ENCODE results near the gene PRPF31. TPM values are rescaled to one million over a fixed set of nuclear protein-coding genes. Genes with fewer than 3 reads are reported as not detected.
A peak's percentile ranks its signal among the peaks of the same experiment; 100 is the strongest.

The PRPF31 gene
- total RNA-seq, 1 donor from 2014 or later = 68.3 TPM

DNA sequence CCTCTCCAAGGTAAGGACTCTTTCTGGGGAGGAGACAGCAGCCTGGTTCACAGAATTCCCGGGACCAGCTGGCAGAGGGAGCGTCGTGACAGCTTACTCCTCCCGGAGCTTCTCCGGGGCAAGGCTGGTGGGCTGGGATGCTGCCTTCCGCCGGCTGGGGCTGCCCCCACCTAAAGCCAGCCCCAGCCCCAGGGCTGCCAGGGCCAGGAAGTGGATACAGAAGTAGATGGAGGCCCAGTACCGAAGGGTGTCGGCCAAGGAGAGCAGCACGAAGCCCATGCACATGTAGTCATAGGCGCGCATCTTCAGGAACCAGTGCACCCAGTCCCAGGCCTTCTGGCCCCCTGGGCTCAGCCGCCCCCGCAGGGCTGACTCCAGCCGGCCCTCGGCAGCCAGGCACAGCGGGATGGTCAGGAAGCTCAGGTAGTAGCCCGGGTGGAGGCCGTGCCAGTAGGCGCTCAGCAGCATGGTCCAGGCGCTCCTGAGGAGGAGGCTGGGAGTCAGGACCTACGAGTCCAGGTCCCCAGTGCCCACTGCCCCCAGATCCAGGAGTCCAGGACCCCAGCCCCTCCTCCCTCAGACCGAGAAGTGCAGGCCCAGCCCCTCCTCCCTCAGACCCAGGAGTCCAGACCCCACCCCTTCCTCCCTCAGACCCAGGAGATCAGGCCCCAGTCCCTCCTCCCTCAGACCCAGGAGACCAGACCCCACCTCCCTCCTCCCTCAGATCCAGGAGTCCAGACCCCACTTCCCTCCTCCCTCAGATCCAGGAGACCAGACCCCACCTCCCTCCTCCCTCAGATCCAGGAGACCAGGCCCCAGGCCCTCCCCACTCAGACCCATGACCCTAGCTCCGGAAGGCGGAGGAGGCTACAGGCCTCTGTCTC is 58.6 kb downstream of the PRPF31 start:
- TF ChIP-seq CTCF (IDR thresholded peaks at IDR 0.05; ENCODE audit: insufficient read depth, low read length, poor library complexity, severe bottlenecking) = no peak
- no peak for DNase-seq (ENCODE audit: low read depth)
- Histone ChIP-seq H3K36me3 (ENCODE audit: control insufficient read depth, insufficient read depth, low read length) (no peaks in the 10 kb centered on the region), H3K4me3 (ENCODE audit: low read depth, low read length) (no peak overlapping the region), H3K27me3 (ENCODE audit: control insufficient read depth, insufficient read depth, low read length) (peaks cover 2% of the 10 kb centered on the region)

- no peaks in the 10 kb centered on the region for H3K36me3 ChIP-seq (ENCODE audit: control insufficient read depth, insufficient read depth, low read length)
- no peak for TF ChIP-seq CTCF (IDR thresholded peaks at IDR 0.05; ENCODE audit: insufficient read depth, low read length, poor library complexity, severe bottlenecking)
- DNase-seq (ENCODE audit: low read depth) = no peak
- no peak overlapping the region for H3K4me3 ChIP-seq (ENCODE audit: low read depth, low read length)
- H3K27me3 ChIP-seq (ENCODE audit: control insufficient read depth, insufficient read depth, low read length) = no peaks in the 10 kb centered on the region
Measured at GRCh38 chr19:54178581-54179261, 63.2 kb downstream of the PRPF31 start.

GRCh38 chr19:54179262-54179852 is 63.8 kb downstream of the PRPF31 start:
- H3K4me3 ChIP-seq (ENCODE audit: low read depth, low read length) = no peak overlapping the region
- TF ChIP-seq CTCF (IDR thresholded peaks at IDR 0.05; ENCODE audit: insufficient read depth, low read length, poor library complexity, severe bottlenecking) = no peak
- no peaks in the 10 kb centered on the region for H3K36me3 ChIP-seq (ENCODE audit: control insufficient read depth, insufficient read depth, low read length)
- DNase-seq (ENCODE audit: low read depth) = no peak
- H3K27me3 ChIP-seq (ENCODE audit: control insufficient read depth, insufficient read depth, low read length) = no peaks in the 10 kb centered on the region

DNA sequence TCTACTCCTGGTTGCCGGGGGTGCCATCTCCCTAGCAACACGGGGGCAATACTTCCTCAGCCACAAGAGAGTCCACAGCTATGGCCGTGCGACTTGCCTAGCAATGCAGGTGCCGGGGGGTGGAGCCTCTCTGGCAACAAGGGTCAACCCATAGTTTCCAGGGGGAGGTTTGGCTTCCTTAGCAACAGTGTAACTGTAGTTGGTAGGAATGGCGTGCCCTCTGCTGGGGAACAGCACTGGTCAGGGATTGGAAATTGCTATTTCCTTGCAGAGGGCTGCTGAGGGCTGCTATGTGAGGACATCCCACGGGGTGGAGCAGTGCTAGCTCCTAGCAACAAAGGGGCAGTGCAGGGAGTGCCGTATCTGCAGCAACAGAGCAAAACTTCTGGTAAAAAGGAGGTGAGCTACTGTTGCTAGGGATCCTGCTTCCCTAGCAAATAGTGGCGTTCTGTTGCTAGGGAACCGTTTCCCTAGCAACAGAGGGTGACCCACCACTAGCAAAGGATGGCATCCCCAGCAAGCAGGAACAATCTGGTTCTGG is 64.4 kb downstream of the PRPF31 start:
- peak; percentile 67 for DNase-seq (ENCODE audit: low read depth)
- H3K27me3 ChIP-seq (ENCODE audit: control insufficient read depth, insufficient read depth, low read length) = no peaks in the 10 kb centered on the region
- no peaks in the 10 kb centered on the region for H3K36me3 ChIP-seq (ENCODE audit: control insufficient read depth, insufficient read depth, low read length)
- TF ChIP-seq CTCF (IDR thresholded peaks at IDR 0.05; ENCODE audit: insufficient read depth, low read length, poor library complexity, severe bottlenecking) = peak; percentile 70
- H3K4me3 ChIP-seq (ENCODE audit: low read depth, low read length) = no peak overlapping the region

DNA sequence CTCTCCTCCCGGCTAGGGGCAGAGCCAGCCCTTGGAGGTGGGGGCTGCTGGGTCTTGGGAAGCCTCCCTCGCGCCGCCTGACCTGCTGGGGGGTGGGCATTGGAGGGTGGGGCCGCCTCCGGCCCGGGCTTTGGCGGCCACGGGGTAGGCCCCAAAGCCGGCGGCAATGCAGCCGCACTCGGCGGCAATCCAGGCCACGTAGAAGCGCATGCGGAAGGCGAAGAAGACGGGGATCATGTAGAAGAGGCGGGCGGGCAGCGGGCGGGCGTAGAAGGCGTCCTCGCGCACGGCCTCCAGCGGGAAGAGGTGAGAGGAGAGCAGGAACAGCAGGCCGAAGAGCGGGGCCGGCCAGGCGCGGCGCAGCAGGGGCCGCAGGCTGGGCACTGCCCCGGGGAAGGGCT is 65.1 kb downstream of the PRPF31 start:
- no peak for TF ChIP-seq CTCF (IDR thresholded peaks at IDR 0.05; ENCODE audit: insufficient read depth, low read length, poor library complexity, severe bottlenecking)
- Histone ChIP-seq H3K36me3 (ENCODE audit: control insufficient read depth, insufficient read depth, low read length) (no peaks in the 10 kb centered on the region), H3K27me3 (ENCODE audit: control insufficient read depth, insufficient read depth, low read length) (no peaks in the 10 kb centered on the region), H3K4me3 (ENCODE audit: low read depth, low read length) (no peak overlapping the region)
- DNase-seq (ENCODE audit: low read depth) = no peak

Other genes starting within 250 kb of the PRPF31 start
- 54.0 and 70.0 TPM in 2 replicates for gene MYADM, start 247.9 kb upstream of the PRPF31 start, total RNA-seq
- 0.13 TPM in 1 of 2 replicates, not detected in the other for gene PRKCG, start 233.6 kb upstream of the PRPF31 start, total RNA-seq
- gene CACNG7, start 206.5 kb upstream of the PRPF31 start, total RNA-seq = not detected in 2 replicates
- gene CACNG8, start 152.8 kb upstream of the PRPF31 start, total RNA-seq = under 0.01 TPM in 1 of 2 replicates, not detected in the other
- gene CACNG6, start 124.1 kb upstream of the PRPF31 start, total RNA-seq = not detected in 2 replicates
- gene VSTM1, start 51.9 kb upstream of the PRPF31 start, total RNA-seq = not detected in 2 replicates
- not detected in 2 replicates for gene TARM1, start 34.4 kb upstream of the PRPF31 start, total RNA-seq
- gene OSCAR, start 15.0 kb upstream of the PRPF31 start, total RNA-seq = 22.9 and 24.4 TPM in 2 replicates
- 31.8 and 39.4 TPM in 2 replicates for gene NDUFA3, start 12.9 kb upstream of the PRPF31 start, total RNA-seq
- 28.2 and 31.0 TPM in 2 replicates for gene TFPT, start 97 bp upstream of the PRPF31 start, total RNA-seq
- gene CNOT3, start 22.0 kb downstream of the PRPF31 start, total RNA-seq = 17.2 and 20.7 TPM in 2 replicates
- 7.5 and 11.9 TPM in 2 replicates for gene LENG1, start 44.0 kb downstream of the PRPF31 start, total RNA-seq
- gene TMC4, start 57.4 kb downstream of the PRPF31 start, total RNA-seq = 22.0 and 33.9 TPM in 2 replicates
- gene MBOAT7, start 73.8 kb downstream of the PRPF31 start, total RNA-seq = 107 and 111 TPM in 2 replicates
- 108 and 146 TPM in 2 replicates for gene TSEN34, start 75.6 kb downstream of the PRPF31 start, total RNA-seq
- gene RPS9, start 85.1 kb downstream of the PRPF31 start, total RNA-seq = 2,500 and 2,976 TPM in 2 replicates
- 0.50 TPM in 1 of 2 replicates, not detected in the other for gene LILRB3, start 107.3 kb downstream of the PRPF31 start, total RNA-seq
- not detected in 2 replicates for gene LILRA6, start 127.0 kb downstream of the PRPF31 start, total RNA-seq
- gene LILRB5, start 141.5 kb downstream of the PRPF31 start, total RNA-seq = 0.04 TPM in 1 of 2 replicates, not detected in the other
- gene LILRB2, start 165.4 kb downstream of the PRPF31 start, total RNA-seq = not detected in 2 replicates
- 1.9 TPM in 1 of 2 replicates, not detected in the other for gene LILRA5, start 197.4 kb downstream of the PRPF31 start, total RNA-seq
- not detected in 2 replicates for gene LILRA4, start 223.4 kb downstream of the PRPF31 start, total RNA-seq
- 1.0 TPM in 1 of 2 replicates, not detected in the other for gene LAIR1, start 249.2 kb downstream of the PRPF31 start, total RNA-seq

Data from kidney epithelial cell (primary cell).